A673 (cell line): ENCODE results near the gene ADGRG7. TPM values are rescaled to one million over a fixed set of nuclear protein-coding genes. Genes with fewer than 3 reads are reported as not detected.

Experiments
- BruUV-seq: library from RNA; stranded (reverse); fragments of 400-500 nt; replicated peaks from 2 replicates; lab custom pipeline; 2021; lab: Mats Ljungman, UMichigan
- CTCF ChIA-PET: fragments of 300-600 bp; sonication (Branson Sonifier 250); formaldehyde crosslinking; loops from one replicate; lab custom pipeline; 2022; ENCODE audit warnings: antibody characterized with exemption; lab: Charles Lee
- POLR2A ChIA-PET: fragments of 300-600 bp; sonication (Branson Sonifier 250); formaldehyde crosslinking; loops from one replicate; lab custom pipeline; 2022; ENCODE audit warnings: antibody characterized with exemption; ENCODE audit not compliant: low non-redundant PET; lab: Charles Lee
- DNase-seq: peaks from one replicate; pipeline ENCODE4 v3.0.0-alpha.2; 2015; ENCODE audit warnings: low spot score
- H3K27ac ChIP-seq: fragments of 200-600 bp; sonication (generic); 2 replicates; pipeline ENCODE4 v1.5.1; 2016; ENCODE audit warnings: mixed run types, low read depth, mild to moderate bottlenecking, mixed read lengths, antibody characterized with exemption, low read length; ENCODE audit not compliant: poor library complexity, severe bottlenecking
- H3K27me3 ChIP-seq: fragments of 200-600 bp; sonication (generic); replicated peaks from 2 replicates; pipeline ENCODE4 v1.6.1; 2017; ENCODE audit warnings: mixed run types, low read depth, mild to moderate bottlenecking, mixed read lengths, antibody characterized with exemption, low read length; ENCODE audit not compliant: insufficient read depth, poor library complexity
- H3K36me3 ChIP-seq: fragments of 200-600 bp; sonication (generic); 2 replicates; pipeline ENCODE4 v1.6.1; 2016; ENCODE audit warnings: mixed run types, mild to moderate bottlenecking, mixed read lengths, antibody characterized with exemption, low read length; ENCODE audit not compliant: insufficient read depth, poor library complexity, severe bottlenecking
- H3K4me1 ChIP-seq: fragments of 200-600 bp; sonication (generic); 2 replicates; pipeline ENCODE4 v1.6.1; 2017; ENCODE audit warnings: mixed run types, mild to moderate bottlenecking, mixed read lengths, antibody characterized with exemption, low read length; ENCODE audit not compliant: insufficient read depth, poor library complexity, severe bottlenecking
- H3K4me3 ChIP-seq: fragments of 200-600 bp; sonication (generic); 2 replicates; pipeline ENCODE4 v1.5.1; 2016; ENCODE audit warnings: low read depth, mixed run types, mild to moderate bottlenecking, mixed read lengths, low read length; ENCODE audit not compliant: poor library complexity, severe bottlenecking
- H3K9me3 ChIP-seq: fragments of 200-600 bp; sonication (generic); 2 replicates; pipeline ENCODE4 v1.6.1; 2016; ENCODE audit warnings: mixed run types, low read depth, mild to moderate bottlenecking, mixed read lengths, antibody characterized with exemption, low read length; ENCODE audit not compliant: poor library complexity, severe bottlenecking
- CTCF ChIP-seq: fragments of 300-800, 200-600 bp; sonication (generic); conservative IDR thresholded peaks from 2 replicates; pipeline ENCODE4 v1.5.1; 2017; ENCODE audit warnings: low read depth, mild to moderate bottlenecking, antibody characterized with exemption, low read length, moderate library complexity, mixed read lengths
- EZH2 ChIP-seq: fragments of 200-600 bp; sonication (generic); IDR thresholded peaks from 2 replicates; pipeline ENCODE4 v1.6.1; 2017; ENCODE audit warnings: borderline replicate concordance, low read depth, mild to moderate bottlenecking, mixed read lengths, antibody characterized with exemption, low read length; ENCODE audit not compliant: poor library complexity, severe bottlenecking
- intact Hi-C: fragments of 100-400 bp; cut with micrococcal nuclease; formaldehyde crosslinking; loops from one replicate; pipeline ENCODE4 v1.10.0; 2022; ENCODE audit not compliant: unreplicated experiment
- total RNA-seq: library from RNA; stranded (reverse); gene quantifications from 2 replicates; pipeline ENCODE4 v1.2.3, GENCODE V29; 2021

The ADGRG7 gene
- total RNA-seq, 1 experiment from 2014 or later, result 2.4 TPM

DNA sequence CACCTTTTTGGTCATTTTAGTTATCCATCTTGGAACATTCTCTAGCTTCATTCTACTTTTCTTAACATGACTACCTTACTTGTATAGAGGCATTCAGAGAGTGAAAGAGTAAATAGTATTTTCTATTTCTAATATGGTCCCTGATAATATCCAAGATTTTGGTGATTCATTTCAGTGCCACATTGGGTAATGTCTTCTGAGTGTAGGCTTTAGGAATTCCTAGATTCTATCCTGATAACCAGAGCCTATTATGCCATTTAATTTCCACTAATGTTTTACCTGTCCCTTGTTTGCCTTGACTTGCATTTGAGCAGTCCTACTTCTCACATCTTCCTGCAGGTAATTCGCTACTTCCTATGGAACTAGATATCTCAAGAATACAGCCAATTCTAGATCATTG is 21.8 kb downstream of the ADGRG7 start:
- H3K4me3 ChIP-seq, result no peak overlapping the region
- BruUV-seq, result no TSS peak
- TF ChIP-seq EZH2 (no peak), CTCF (no peak)
- CTCF ChIA-PET, result no interaction called here
- H3K4me1 ChIP-seq, result no peaks in the 10 kb centered on the region
- intact Hi-C loops, result no loop called here
- H3K27ac ChIP-seq, result no peak overlapping the region
- no peaks in the 10 kb centered on the region for H3K9me3 ChIP-seq
- POLR2A ChIA-PET, result no interaction called here
- DNase-seq, result no peak
- no peaks in the 10 kb centered on the region for H3K27me3 ChIP-seq
- no peaks in the 10 kb centered on the region for H3K36me3 ChIP-seq

GRCh38 chr3:100634493-100635272 is 25.3 kb downstream of the ADGRG7 start:
- CTCF ChIA-PET, result interaction anchor here (0.6 to 1.7 kb wide), 2 partner anchors 31 to 172 kb away, joined by 4 to 20 read pairs; no protein-coding TSS in a partner anchor

GRCh38 chr3:100635273-100635701 is 25.9 kb downstream of the ADGRG7 start:
- H3K4me1 ChIP-seq, result no peaks in the 10 kb centered on the region
- no peak for DNase-seq
- no peak overlapping the region for H3K27ac ChIP-seq
- CTCF ChIA-PET, result interaction anchor here (0.6 to 1.7 kb wide), 2 partner anchors 32 to 173 kb away, joined by 4 to 20 read pairs; no protein-coding TSS in a partner anchor
- H3K27me3 ChIP-seq, result no peaks in the 10 kb centered on the region
- no TSS peak for BruUV-seq
- no peaks in the 10 kb centered on the region for H3K36me3 ChIP-seq
- POLR2A ChIA-PET, result interaction anchor here (0.6 kb wide), 1 partner anchor 888 kb away, joined by 3 read pairs; no protein-coding TSS in a partner anchor
- no peak overlapping the region for H3K4me3 ChIP-seq
- intact Hi-C loops, result loop anchor here (2.0 kb wide), 1 partner anchor 172 kb away; no protein-coding TSS in a partner anchor
- TF ChIP-seq CTCF, result no peak
- TF ChIP-seq EZH2, result no peak
- H3K9me3 ChIP-seq, result no peaks in the 10 kb centered on the region

More at GRCh38 chr3:100634493-100635272, 25.3 kb downstream of the ADGRG7 start:
- BruUV-seq, result no TSS peak
- Histone ChIP-seq H3K36me3 (no peaks in the 10 kb centered on the region), H3K9me3 (no peaks in the 10 kb centered on the region), H3K4me3 (no peak overlapping the region), H3K27me3 (no peaks in the 10 kb centered on the region), H3K4me1 (no peaks in the 10 kb centered on the region), H3K27ac (no peak overlapping the region)
- POLR2A ChIA-PET, result interaction anchor here (0.6 kb wide), 2 partner anchors 207 to 887 kb away, joined by 3 to 17 read pairs; no protein-coding TSS in a partner anchor
- TF ChIP-seq EZH2 (no peak), CTCF (peak; percentile 54)
- intact Hi-C loops, result loop anchor here (2.0 kb wide), 1 partner anchor 172 kb away; no protein-coding TSS in a partner anchor
- DNase-seq, result peak; percentile 68
